NCI-H69 (cell line): ENCODE data around the gene CHKA.
"Not testable (repeated sequence)": the region's sequence is repeated elsewhere in the genome, so short reads cannot be mapped to it uniquely, and the experiment has no call there.

Experiments used
- DNase-seq: peaks from one replicate; lab custom pipeline; 2025; lab: John Stamatoyannopoulos, UW

The CHKA gene

GRCh38 chr11:68116126-68116525 is 5.1 kb downstream of the CHKA start:
- no peak for DNase-seq

GRCh38 chr11:68115285-68115684 is 5.9 kb downstream of the CHKA start:
- no peak for DNase-seq

- no peak for DNase-seq
Measured at GRCh38 chr11:68113986-68114385, 7.2 kb downstream of the CHKA start.

GRCh38 chr11:68107689-68108088 is 13.5 kb downstream of the CHKA start:
- no peak for DNase-seq

GRCh38 chr11:68106165-68106940 is 14.8 kb downstream of the CHKA start:
- no peak for DNase-seq

- no peak for DNase-seq
Measured at GRCh38 chr11:68099474-68100405, 21.4 kb downstream of the CHKA start.

GRCh38 chr11:68099057-68099456 is 22.1 kb downstream of the CHKA start:
- DNase-seq, result no peak

GRCh38 chr11:68096962-68097361 is 24.2 kb downstream of the CHKA start:
- DNase-seq, result no peak

GRCh38 chr11:68093565-68093964 is 27.6 kb downstream of the CHKA start:
- no peak for DNase-seq

GRCh38 chr11:68092946-68093345 is 28.2 kb downstream of the CHKA start:
- DNase-seq, result not testable (repeated sequence)

GRCh38 chr11:68092411-68092810 is 28.8 kb downstream of the CHKA start:
- no peak for DNase-seq

- DNase-seq, result no peak
Measured at GRCh38 chr11:68090706-68091105, 30.5 kb downstream of the CHKA start.

GRCh38 chr11:68090287-68090686 is 30.9 kb downstream of the CHKA start:
- DNase-seq, result no peak

GRCh38 chr11:68089679-68090078 is 31.5 kb downstream of the CHKA start:
- DNase-seq, result no peak

- DNase-seq, result no peak
Measured at GRCh38 chr11:68083517-68083916, 37.7 kb downstream of the CHKA start.

GRCh38 chr11:68082481-68082880 is 38.7 kb downstream of the CHKA start:
- peak; percentile 21 for DNase-seq

- no peak for DNase-seq
Measured at GRCh38 chr11:68081691-68082090, 39.5 kb downstream of the CHKA start.

- DNase-seq, result no peak
Measured at GRCh38 chr11:68080860-68081259, 40.3 kb downstream of the CHKA start.

- DNase-seq, result no peak
Measured at GRCh38 chr11:68077617-68078582, 43.3 kb downstream of the CHKA start.

GRCh38 chr11:68076371-68077042 is 44.7 kb downstream of the CHKA start:
- DNase-seq, result no peak
